NT2/D1 (cell line): ENCODE data around the gene SLC24A3.

Source experiments
- SUZ12 ChIP-seq: IDR thresholded peaks from 2 replicates; pipeline ENCODE4 v1.6.1; 2011; ENCODE audit not compliant: insufficient read length, insufficient read depth; ENCODE audit errors: extremely low read depth
- YY1 ChIP-seq: IDR thresholded peaks from 2 replicates; pipeline ENCODE4 v1.6.1; 2011; ENCODE audit not compliant: insufficient read length, insufficient read depth
- ZNF274 ChIP-seq: IDR thresholded peaks from 2 replicates; pipeline ENCODE4 v1.6.1; 2011; ENCODE audit warnings: mild to moderate bottlenecking, low read depth, low read length

DNA sequence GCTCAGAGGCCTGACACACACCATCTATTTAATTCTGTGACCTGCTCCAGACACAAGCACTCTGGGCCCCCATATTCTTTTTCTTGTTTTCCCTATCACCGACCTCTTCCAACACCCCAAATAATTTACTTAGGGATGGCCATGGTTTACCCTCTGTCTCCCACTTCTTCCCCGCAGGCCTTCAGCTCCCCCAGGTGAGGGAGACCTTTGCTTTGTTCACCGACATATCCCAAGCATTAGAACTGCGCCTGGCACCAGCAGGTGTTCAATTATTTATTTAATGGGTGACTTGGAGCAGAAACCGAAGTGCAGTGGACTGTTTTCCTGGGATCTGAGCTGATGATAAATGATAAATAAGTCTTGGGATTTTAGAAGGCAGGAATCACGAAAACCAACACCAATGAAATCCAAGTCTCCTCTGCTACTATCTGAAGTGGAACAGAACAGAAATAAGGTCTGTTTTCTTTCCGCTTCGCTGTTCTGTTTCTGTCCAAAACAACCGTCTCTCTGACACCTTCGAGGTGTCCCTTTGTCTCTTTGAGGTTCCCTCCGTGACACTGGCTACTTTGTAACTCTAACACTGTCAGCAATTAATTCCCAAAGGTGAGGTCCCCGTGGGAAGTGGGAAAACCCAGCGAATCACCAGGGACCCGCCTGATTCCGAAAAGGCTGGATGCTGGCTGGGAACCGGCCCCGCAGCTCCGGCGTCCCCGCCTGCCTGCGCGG is 544.5 kb downstream of the SLC24A3 start:
- TF ChIP-seq YY1 = no peak
- no peak for TF ChIP-seq ZNF274
- TF ChIP-seq SUZ12 = no peak
